GM18520 (cell line): ENCODE results near the gene EGLN2.
"Not testable (repeated sequence)": the region's sequence is repeated elsewhere in the genome, so short reads cannot be mapped to it uniquely, and the experiment has no call there.

Experiments
- ATAC-seq: cut with Tn5 transposase; IDR thresholded peaks from one replicate; pipeline ENCODE4 v1.9.1; 2021; ENCODE audit not compliant: unreplicated experiment

Gene EGLN2

GRCh38 chr19:40798683-40799557 lies at the start of gene EGLN2:
Gene EGLN2 (plus strand): TSS chr19:40799191. CDS start chr19:40800573, 1,382 bp downstream.
- peak; percentile 64 for ATAC-seq

- ATAC-seq: peak; percentile 77
Measured at GRCh38 chr19:40750058-40750873, 48.7 kb upstream of the EGLN2 start, which contains the start of gene ACTMAP. Gene ACTMAP (minus strand): TSS chr19:40750477. CDS start chr19:40749803, 674 bp downstream.

GRCh38 chr19:40750874-40751537 lies 48.0 kb upstream of the EGLN2 start, which contains the start of gene SNRPA:
Gene SNRPA (plus strand): TSS chr19:40751203. CDS start chr19:40751409, 206 bp downstream.
- ATAC-seq: peak; percentile 38

GRCh38 chr19:40752257-40752781 lies 46.7 kb upstream of the EGLN2 start:
- no peak for ATAC-seq

- ATAC-seq: no peak
Measured at GRCh38 chr19:40754611-40755247, 44.3 kb upstream of the EGLN2 start.

GRCh38 chr19:40755248-40755624 lies 43.8 kb upstream of the EGLN2 start:
- ATAC-seq: no peak

GRCh38 chr19:40755791-40756190 lies 43.2 kb upstream of the EGLN2 start:
- no peak for ATAC-seq

GRCh38 chr19:40756502-40757110 lies 42.4 kb upstream of the EGLN2 start:
- ATAC-seq: no peak

- no peak for ATAC-seq
Measured at GRCh38 chr19:40758491-40758890, 40.5 kb upstream of the EGLN2 start.

- no peak for ATAC-seq
Measured at GRCh38 chr19:40759352-40759751, 39.6 kb upstream of the EGLN2 start.

- ATAC-seq: no peak
Measured at GRCh38 chr19:40762754-40763470, 36.1 kb upstream of the EGLN2 start.

GRCh38 chr19:40763526-40763925 lies 35.5 kb upstream of the EGLN2 start:
- no peak for ATAC-seq

- no peak for ATAC-seq
Measured at GRCh38 chr19:40763963-40764362, 35.0 kb upstream of the EGLN2 start.

- ATAC-seq: not testable (repeated sequence)
Measured at GRCh38 chr19:40766385-40766784, 32.6 kb upstream of the EGLN2 start.

- ATAC-seq: no peak
Measured at GRCh38 chr19:40768869-40769268, 30.1 kb upstream of the EGLN2 start.

- ATAC-seq: not testable (repeated sequence)
Measured at GRCh38 chr19:40771101-40771862, 27.7 kb upstream of the EGLN2 start.

- no peak for ATAC-seq
Measured at GRCh38 chr19:40774916-40775631, 23.9 kb upstream of the EGLN2 start, which contains the start of gene MIA. Gene MIA (plus strand): TSS chr19:40775521. CDS start chr19:40775543, 22 bp downstream.

GRCh38 chr19:40775632-40776022 lies 23.4 kb upstream of the EGLN2 start:
- ATAC-seq: no peak
